ENCODE results near the gene RHEBL1.

Gene RHEBL1

DNA sequence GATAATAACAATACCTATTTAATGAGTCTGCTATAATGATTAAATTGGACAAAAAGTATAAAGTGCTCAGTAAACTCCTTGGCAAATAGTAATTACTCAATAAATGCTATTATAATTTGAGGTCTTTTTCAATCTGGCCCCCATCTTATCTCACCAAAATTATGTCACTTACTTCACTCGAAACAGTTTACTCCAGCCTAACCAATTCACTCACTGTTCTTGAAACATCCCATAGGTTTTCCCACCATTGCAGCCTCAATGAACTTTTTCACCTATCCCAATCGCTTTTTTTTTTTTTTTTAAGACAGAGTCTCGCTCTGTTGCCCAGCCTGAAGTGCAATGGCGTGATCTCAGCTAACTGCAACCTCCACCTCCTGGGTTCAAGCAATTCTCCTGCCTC, 33.8 kb downstream of the RHEBL1 start:
- DNase-seq = no peak

- no peak for DNase-seq
Measured at GRCh38 chr12:49034286-49034622, 35.5 kb downstream of the RHEBL1 start.

DNA sequence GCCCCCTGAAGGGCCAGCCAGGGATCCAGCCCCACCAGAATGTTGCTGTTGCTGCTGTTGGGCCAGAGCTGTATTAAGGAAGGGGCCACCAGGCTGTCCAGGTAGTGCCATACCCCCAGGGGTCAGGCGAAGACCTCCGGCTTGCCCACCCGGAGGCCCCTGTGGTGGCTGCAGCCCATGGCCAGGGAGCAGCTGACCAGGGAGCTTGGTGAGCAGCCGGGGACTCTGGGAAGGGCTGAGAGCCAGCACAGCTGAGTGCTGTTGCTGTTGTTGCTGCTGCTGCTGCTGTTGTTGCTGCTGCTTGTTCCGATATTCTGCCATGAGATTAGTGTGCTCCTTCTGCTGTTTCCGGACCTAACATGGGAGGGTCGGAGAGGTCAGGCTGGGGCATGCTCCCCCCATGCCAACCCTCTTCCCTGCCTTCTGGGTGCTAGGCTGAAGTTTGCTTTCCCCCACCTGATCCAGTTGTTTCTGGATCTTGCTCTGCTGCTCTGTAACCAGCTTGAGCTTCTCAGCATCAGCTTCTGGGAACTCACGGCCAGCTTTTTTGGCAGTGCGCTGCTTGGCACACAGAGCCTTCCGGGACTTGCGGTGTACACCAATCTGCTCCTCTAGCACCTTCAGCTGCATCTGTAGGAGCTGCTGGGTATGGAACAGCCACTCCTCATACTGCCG, 36.0 kb downstream of the RHEBL1 start:
- no peak for DNase-seq

DNA sequence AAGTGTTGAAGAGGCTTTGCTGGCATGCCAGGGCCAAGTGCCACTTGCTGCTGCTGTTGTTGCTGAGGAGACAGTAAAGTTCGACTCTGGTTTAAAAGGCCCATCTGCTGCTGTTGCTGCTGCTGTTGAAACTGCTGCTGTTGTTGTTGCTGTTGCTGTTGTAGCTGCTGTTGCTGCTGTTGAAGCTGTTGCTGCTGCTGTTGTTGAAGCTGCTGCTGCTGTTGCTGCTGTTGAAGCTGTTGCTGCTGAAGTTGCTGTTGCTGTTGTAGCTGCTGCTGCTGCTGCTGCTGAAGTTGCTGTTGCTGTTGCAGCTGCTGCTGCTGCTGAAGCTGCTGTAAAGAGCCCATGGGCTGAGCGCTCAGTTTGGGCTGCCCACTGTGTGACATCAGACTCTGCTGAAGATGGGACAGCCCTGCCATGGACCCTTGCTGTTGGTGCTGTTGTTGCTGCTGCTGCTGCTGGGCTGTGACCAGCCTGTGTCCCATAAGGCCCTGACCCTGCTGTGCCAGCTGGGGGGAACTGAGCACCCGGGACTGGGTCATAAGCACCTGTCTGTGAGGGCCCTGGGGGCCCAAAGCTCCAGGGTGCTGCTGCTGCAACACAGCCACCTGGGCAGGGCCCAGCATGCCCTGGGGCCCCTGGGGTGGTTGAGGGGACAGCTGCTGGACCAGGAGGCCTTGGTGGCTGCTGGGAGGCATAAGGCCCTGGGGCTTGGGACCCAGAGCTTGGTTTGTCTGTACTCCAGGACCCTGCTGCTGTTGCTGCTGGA, 36.9 kb downstream of the RHEBL1 start:
- no peak for DNase-seq

DNA sequence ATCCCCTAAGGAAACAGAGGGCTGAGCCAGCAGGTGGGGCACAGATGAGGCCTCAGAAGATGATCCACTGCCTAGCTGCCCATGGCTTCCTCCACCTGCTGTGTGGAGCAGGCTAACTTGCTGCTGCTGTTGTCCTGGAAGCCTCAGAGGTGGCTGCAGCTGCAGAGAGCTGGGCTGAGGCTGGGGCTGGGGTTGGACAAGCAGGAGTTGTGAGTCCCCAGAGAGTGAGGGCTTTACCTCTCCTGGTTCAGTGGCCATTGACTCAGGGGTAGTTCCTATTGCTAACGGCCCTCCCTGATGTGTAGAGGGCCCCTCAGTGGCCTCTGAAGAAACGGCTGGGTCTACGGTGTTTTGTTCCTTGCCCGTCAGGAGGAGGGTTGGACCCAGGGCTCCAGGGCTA, 37.5 kb downstream of the RHEBL1 start:
- no peak for DNase-seq

- no peak for DNase-seq
Measured at GRCh38 chr12:49031573-49032161, 38.1 kb downstream of the RHEBL1 start.

GRCh38 chr12:49030714-49031572, 38.8 kb downstream of the RHEBL1 start:
- no peak for DNase-seq

- no peak for DNase-seq
Measured at GRCh38 chr12:49030119-49030518, 39.7 kb downstream of the RHEBL1 start.

GRCh38 chr12:49028666-49029275, 41.0 kb downstream of the RHEBL1 start:
- no peak for DNase-seq

DNA sequence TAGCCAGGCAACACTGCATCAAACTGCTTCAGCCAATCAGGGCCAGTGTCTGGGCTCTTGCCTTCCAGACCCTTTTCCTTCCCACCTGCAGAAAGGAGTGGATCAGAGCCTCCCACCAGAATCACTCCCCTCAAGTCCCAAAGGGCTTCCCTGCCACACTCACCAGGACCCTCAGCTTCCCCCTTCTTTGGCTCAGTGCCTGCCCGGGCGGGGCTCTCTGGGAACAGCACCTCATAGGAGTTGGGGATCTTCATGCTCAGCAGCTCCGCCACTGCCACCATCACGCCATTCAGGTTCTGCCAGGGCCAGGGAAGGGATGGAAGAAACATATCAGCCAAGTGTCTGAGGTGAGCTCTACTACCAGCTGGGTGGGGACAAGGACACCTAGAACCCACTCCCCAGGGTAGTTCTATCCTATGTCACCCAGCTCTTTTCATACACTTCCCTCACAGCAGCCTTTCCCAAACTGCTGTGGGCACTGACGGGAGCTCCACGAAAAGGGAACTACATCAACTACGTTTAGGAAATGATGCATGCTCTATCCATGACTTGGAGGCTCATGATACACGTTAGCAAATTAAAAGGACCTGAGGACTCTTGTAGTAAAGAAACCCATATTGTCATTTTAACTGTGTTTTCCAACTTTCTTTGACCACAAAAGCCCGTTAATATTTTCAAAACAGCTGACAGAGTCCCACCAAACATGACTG, 41.8 kb downstream of the RHEBL1 start:
- no peak for DNase-seq

DNA sequence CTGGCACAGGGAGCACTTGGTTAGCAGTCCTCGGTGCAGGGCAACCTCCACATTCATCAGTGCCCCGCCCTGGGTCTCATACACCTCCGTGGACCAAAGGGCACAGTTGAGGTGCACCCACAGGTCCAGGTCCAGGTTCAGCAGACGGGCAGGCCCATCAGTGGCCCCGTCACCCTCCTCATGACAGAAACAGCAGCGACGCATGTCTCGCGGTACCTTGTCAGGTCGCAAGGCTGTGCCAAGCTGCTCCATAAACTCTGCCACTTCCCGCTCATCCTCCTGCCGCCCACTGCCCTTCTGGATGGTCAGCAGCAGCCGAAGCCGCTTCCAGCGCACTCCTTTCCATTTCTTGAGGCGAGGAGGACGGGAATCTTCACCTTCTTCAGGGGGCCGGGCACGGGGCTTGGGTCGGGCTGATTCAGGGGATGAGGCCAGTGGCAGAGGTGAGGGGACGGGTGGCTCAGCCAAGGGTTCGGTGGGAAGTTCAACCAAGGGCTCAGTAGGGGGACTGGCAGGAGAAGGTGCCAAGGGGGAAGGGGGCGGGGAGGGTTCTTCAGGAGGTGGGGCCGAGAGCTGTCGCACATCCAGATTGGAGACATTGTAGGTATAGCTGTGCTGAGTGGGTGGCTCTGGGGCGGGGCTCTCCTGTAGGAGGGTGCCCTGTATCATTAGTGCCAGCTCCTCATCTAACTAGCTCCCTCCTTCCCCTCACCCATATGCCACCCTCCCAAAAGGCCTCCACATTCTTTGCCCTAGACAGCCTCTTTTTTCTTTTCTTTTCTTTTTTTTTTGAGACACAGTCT, 42.9 kb downstream of the RHEBL1 start:
- DNase-seq = no peak

DNA sequence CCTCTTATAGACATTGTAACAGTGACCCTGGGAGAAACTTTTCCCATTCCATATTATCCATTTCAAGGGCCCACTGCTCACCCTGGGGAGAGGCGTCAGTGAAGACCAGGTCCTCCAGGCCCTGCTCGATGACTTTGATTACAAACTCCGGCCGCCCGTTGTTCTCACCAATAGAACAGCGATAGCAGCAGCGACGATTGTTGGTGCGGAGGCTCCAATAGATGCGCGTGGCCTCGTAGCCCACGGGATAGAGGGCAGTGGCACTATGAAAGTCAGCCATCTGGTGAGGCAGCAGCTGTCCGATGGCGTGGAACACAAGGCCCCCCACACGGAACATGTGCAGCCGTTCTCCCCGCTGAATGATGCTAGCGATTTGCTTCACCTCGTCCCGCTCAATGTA, 43.7 kb downstream of the RHEBL1 start:
- DNase-seq = no peak

DNA sequence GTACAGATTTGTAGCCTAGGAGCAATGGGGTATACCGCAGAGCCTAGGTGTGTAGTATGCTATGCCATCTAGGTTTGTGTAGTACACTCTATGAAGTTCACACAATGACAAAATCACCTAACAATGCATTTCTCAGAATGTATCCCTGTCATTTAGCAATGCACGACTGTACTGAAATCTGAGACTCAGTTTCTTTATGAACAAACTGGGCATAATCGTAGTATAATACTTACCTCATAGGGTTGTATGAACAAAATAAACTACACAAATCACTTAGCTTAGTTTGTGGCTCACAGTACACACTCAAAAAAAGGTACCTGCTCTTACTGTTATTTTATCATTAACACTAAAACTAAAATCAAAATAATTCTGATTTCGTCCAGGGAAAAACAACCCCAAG, 44.3 kb downstream of the RHEBL1 start:
- DNase-seq = no peak

GRCh38 chr12:49024543-49024942, 45.2 kb downstream of the RHEBL1 start:
- no peak for DNase-seq

DNA sequence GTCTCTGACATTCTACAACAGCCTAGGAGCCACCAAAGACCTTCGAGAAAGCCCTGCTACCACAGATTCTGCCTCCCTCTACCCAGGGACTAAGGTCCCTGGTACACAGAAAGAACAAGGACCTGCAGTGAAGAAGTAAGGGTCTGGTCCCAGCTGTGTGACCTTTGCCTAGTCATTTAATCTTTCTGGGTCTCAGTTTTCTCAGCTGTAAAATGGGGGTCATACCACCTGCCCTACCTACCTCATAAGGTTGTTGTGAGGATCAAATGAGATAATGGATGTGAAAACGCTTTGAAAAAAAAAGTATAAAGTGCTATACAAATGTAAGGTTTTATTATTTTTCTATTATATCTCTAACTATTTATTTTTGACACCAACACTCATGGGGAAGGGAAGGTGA, 46.0 kb downstream of the RHEBL1 start:
- DNase-seq = no peak

DNA sequence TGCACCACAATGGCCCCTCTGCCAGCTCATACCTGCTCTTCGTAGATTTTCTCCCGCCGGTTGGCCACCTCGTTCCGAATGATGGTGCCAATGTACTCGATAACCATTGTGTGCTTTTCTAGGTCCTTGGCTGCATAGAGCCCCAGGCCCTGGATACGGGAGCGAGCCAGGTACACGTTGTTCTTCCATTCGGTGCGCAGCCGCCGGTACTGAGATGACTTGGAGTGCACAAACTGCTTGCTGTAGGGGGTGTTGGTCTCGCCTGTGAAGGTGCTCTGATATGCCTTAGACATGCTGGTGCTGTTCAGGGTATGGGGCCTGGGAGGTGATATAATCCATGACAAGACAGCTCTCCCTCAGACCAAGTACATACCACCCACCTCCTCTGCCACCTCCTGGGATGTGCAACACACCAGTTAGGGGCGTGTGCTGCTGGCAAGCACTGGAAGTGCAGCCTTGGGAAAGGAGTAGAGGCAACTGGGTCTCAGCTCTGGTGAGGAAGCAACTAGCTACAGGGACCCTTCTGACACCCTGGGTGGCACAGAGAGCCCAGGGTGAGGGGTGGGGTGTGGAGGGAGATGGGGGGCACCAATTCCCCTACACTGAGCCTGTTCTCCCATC, 47.1 kb downstream of the RHEBL1 start:
- no peak for DNase-seq

DNA sequence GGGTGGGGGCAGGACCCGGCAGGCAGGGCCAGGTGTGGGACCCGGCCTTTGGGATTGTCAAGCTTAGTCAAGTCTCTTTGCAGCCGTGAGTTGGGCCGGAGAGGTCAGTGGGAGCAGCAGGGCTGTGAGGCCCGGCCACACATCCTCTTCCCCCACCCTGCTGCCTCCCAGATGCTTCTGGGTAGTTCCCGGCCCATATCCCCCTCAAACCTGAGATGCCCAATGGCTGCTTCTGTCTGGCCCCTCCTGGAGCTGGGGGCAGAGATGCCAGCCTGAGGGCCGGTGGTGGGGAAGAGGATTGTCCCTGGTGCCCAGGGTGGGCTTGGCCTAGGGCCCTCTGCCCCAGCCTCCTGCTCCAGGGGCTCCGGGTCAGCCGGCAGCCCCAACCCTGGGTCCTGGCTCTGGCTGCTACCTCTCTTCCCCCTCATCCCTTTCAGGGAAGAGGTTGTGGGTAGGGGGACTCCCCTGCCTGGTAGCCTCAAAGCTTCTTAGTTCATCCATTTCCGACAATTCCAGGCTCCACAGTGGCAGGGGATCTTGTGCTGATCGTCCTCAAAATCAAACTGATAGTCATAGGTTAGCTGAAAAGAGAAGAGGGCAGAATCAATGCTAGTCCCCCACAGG, 48.4 kb downstream of the RHEBL1 start:
- DNase-seq = no peak

DNA sequence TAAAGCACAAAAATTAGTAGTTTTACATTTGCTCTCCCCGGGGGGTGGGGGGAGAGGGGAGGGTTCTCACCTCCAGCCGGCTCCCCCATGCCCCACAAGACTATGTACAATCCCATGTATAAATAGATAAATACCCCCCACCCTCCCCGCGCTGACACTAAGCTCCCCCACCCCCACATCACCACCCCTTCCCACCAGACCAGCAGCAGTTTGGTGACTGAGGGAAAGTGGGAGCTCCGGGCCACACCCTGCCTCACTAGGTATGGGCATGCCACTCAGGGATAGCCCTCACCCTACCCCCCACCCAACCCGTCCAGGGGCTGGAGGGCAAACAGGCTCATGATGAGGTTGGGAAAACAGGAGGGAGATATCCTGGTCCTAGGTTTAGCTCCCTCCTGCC, 49.3 kb downstream of the RHEBL1 start:
- no peak for DNase-seq

- DNase-seq = no peak
Measured at GRCh38 chr12:49019443-49020324, 50.1 kb downstream of the RHEBL1 start.

GRCh38 chr12:49019120-49019430, 50.7 kb downstream of the RHEBL1 start:
- no peak for DNase-seq

All from NCI-H1436 (cell line).